ENCODE results near the gene ZFHX3.

DNA sequence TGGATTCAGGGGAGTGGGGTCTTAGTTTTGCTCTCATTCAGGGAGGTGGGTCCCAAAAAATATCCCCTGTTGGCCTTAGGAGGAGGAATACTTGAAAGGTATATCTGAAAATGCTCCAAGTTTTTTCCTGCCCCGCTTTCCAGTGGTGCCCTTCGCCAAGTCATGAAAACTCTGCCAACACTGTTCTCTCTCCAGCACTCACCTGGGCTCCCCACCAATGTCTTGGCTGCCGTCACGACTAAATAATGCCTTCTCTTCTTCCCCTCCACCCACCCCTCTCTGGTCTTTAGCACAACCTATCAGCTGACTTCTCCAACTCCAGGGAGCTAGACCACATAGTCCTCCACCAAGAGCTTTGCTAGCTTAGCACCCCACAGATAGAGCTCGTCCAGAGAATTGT lies 30.6 kb downstream of the ZFHX3 start:
- TF ChIP-seq, protein P1, sequence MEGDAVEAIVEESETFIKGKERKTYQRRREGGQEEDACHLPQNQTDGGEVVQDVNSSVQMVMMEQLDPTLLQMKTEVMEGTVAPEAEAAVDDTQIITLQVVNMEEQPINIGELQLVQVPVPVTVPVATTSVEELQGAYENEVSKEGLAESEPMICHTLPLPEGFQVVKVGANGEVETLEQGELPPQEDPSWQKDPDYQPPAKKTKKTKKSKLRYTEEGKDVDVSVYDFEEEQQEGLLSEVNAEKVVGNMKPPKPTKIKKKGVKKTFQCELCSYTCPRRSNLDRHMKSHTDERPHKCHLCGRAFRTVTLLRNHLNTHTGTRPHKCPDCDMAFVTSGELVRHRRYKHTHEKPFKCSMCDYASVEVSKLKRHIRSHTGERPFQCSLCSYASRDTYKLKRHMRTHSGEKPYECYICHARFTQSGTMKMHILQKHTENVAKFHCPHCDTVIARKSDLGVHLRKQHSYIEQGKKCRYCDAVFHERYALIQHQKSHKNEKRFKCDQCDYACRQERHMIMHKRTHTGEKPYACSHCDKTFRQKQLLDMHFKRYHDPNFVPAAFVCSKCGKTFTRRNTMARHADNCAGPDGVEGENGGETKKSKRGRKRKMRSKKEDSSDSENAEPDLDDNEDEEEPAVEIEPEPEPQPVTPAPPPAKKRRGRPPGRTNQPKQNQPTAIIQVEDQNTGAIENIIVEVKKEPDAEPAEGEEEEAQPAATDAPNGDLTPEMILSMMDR (IDR thresholded peaks at IDR 0.05; ENCODE audit: low read depth, low read length): no peak
- TF ChIP-seq EZH2phosphoT487 (IDR thresholded peaks at IDR 0.05; ENCODE audit: low read depth): no peak
